Dendritic cell treated with granulocyte-macrophage colony-stimulating factor and Interleukin-4, amounts not matched to agents 40 ng/mL and 50 ng/mL, for 4 days (primary cell): ENCODE results near the gene RFX6.

Source experiments
- H3K27ac Mint-ChIP-seq: one replicate; pipeline ENCODE4 v1.8.0; 2022; ENCODE audit warnings: mild to moderate bottlenecking, mixed read lengths
- H3K27me3 Mint-ChIP-seq: one replicate; pipeline ENCODE4 v1.8.0; 2022; ENCODE audit warnings: mild to moderate bottlenecking, mixed read lengths
- H3K36me3 Mint-ChIP-seq: one replicate; pipeline ENCODE4 v1.8.0; 2022; ENCODE audit warnings: low read depth, mixed read lengths
- H3K4me1 Mint-ChIP-seq: one replicate; pipeline ENCODE4 v1.8.0; 2022; ENCODE audit warnings: low read depth, mixed read lengths
- H3K4me3 Mint-ChIP-seq: one replicate; pipeline ENCODE4 v1.8.0; 2022; ENCODE audit warnings: mild to moderate bottlenecking, moderate library complexity, mixed read lengths
- H3K9me3 Mint-ChIP-seq: one replicate; pipeline ENCODE4 v1.8.0; 2022; ENCODE audit warnings: mixed read lengths
- intact Hi-C: fragments of 100-400 bp; cut with micrococcal nuclease; formaldehyde crosslinking; loops from one replicate; pipeline ENCODE4 v1.15.0; 2022

The RFX6 gene

DNA sequence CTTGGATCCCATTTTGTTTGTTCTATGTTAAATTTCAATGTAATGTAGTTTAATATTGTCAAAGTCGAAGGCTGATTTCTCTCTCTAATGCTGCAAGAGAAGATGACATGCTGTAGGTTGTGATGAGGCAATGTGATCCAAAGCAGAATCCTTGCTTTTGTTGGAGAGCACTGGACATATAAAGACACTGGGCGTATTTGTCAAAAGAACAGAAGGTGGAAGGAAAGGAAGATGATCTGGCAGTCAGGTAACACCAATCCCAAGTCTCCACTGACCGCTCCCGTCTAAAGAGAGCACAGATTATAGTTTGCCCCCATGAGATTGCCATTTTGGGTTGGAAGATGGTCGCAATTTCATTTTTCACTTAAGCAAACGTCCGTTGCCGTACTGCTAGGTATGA, 935 bp upstream of the RFX6 start:
- Mint-ChIP-seq H3K27me3 (peaks cover 35% of the 10 kb centered on the region), H3K36me3 (no peaks in the 10 kb centered on the region), H3K4me1 (no peaks in the 10 kb centered on the region), H3K27ac (no peak overlapping the region), H3K9me3 (no peaks in the 10 kb centered on the region), H3K4me3 (no peak overlapping the region)
- intact Hi-C loops, result no loop called here

DNA sequence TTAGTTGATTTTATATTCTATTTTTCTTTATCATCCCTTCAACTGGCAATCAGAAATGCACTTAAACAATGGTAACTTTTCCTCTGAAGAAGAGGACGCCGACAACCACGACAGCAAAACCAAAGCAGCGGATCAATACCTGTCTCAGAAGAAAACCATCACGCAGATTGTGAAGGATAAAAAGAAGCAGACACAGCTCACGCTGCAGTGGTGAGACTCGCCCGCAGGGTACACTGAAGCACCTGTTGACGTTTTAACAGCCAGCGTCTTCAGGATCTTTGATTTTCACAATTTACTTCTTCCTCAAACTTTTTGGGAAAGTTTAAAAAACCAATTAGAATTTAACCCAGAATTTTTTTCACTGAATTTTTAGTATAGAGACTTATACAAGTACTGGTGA, 701 bp downstream of the RFX6 start:
- H3K27me3 Mint-ChIP-seq, result peaks cover 33% of the 10 kb centered on the region

DNA sequence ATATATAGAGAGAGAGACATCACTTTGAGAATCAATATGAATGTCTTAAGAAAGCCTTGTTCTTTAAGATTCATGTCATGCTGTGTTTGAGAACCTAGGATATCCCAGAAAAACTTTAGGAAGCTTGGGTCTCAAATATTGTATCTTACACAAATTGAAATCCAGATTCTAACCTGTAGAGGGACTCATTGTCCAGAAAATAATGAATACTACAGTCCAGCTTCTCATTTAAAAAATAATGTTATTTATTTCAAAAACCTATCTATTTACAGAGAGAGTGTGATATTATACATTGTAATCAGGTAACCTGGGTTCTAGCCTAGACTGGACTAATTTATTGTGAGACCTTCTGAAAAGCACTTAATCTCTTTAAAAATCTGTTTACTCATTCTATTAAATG, 4.2 kb downstream of the RFX6 start:
- Mint-ChIP-seq H3K4me3 (no peak overlapping the region), H3K27me3 (peaks cover 16% of the 10 kb centered on the region), H3K9me3 (no peaks in the 10 kb centered on the region), H3K4me1 (no peaks in the 10 kb centered on the region), H3K27ac (no peak overlapping the region), H3K36me3 (no peaks in the 10 kb centered on the region)
- intact Hi-C loops, result no loop called here

More for the DNA sequence above, 701 bp downstream of the RFX6 start:
- Mint-ChIP-seq H3K27ac (no peak overlapping the region), H3K9me3 (no peaks in the 10 kb centered on the region), H3K36me3 (no peaks in the 10 kb centered on the region), H3K4me3 (no peak overlapping the region), H3K4me1 (no peaks in the 10 kb centered on the region)
- intact Hi-C loops, result no loop called here

- Mint-ChIP-seq H3K36me3 (no peaks in the 10 kb centered on the region), H3K4me1 (no peaks in the 10 kb centered on the region), H3K27me3 (no peaks in the 10 kb centered on the region), H3K9me3 (no peaks in the 10 kb centered on the region), H3K27ac (no peak overlapping the region), H3K4me3 (no peak overlapping the region)
- intact Hi-C loops, result no loop called here
Observed at GRCh38 chr6:116883005-116883404, 6.0 kb downstream of the RFX6 start.

- no peak overlapping the region for H3K27ac Mint-ChIP-seq
- no peaks in the 10 kb centered on the region for H3K4me1 Mint-ChIP-seq
- no peaks in the 10 kb centered on the region for H3K9me3 Mint-ChIP-seq
- H3K36me3 Mint-ChIP-seq, result no peaks in the 10 kb centered on the region
- intact Hi-C loops, result no loop called here
- H3K4me3 Mint-ChIP-seq, result no peak overlapping the region
- no peaks in the 10 kb centered on the region for H3K27me3 Mint-ChIP-seq
Observed at GRCh38 chr6:116884530-116884929, 7.5 kb downstream of the RFX6 start.

- no peaks in the 10 kb centered on the region for H3K36me3 Mint-ChIP-seq
- H3K27ac Mint-ChIP-seq, result no peak overlapping the region
- intact Hi-C loops, result no loop called here
- H3K27me3 Mint-ChIP-seq, result no peaks in the 10 kb centered on the region
- H3K4me3 Mint-ChIP-seq, result no peak overlapping the region
- no peaks in the 10 kb centered on the region for H3K4me1 Mint-ChIP-seq
- no peaks in the 10 kb centered on the region for H3K9me3 Mint-ChIP-seq
Observed at GRCh38 chr6:116887168-116887567, 10.1 kb downstream of the RFX6 start.

DNA sequence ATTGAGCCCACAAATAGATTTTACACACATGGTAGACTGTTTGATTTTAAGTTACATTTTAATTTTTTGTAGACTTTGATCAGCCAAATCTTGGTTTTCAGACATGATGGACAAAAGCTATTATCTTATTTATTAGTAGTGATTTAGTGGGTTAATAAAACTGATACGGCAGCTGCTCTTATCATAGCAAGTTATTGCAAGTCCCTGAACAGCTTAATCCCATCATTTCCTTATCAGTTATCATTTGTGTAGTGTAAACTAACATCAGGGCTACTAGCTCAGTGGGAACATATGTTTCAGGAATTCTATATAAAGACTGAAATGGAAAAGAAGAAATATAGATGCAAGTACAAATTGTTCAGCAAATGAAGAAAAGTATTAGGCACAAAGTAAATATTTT, 10.9 kb downstream of the RFX6 start:
- Mint-ChIP-seq H3K27ac (no peak overlapping the region), H3K9me3 (no peaks in the 10 kb centered on the region), H3K36me3 (no peaks in the 10 kb centered on the region), H3K27me3 (no peaks in the 10 kb centered on the region), H3K4me3 (no peak overlapping the region), H3K4me1 (no peaks in the 10 kb centered on the region)
- intact Hi-C loops, result no loop called here

DNA sequence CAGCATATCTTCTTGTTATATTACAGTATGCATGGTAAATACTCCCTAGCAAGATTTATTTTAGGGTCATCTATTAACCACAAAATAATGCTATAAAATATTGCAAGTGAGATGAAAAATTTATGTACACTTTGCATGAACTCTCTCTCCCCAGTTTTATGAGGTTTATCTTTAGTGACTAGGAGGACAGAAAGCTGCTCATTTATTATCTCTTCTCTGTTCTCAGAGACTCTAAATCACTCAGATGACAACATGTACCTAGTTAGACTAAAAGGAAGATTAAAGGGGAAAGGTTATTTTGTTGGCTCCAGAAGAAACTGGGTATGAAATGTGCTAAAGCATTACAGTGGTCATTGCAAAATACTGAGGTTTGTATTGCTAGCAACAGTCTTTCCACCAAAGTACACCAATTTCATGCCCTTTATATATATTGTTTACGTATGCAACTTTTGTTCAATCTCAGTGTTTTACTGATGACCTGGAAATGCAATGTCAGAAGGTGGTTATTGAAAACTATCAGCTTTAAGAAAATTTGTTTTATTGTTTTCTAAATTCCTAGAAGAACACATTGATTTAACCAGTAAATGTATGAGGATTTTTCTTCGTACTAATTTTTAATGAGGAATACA, 11.8 kb downstream of the RFX6 start:
- Mint-ChIP-seq H3K27me3 (no peaks in the 10 kb centered on the region), H3K4me1 (no peaks in the 10 kb centered on the region), H3K9me3 (no peaks in the 10 kb centered on the region), H3K4me3 (no peak overlapping the region), H3K36me3 (no peaks in the 10 kb centered on the region), H3K27ac (no peak overlapping the region)
- intact Hi-C loops, result no loop called here

- H3K27me3 Mint-ChIP-seq, result no peaks in the 10 kb centered on the region
- intact Hi-C loops, result no loop called here
Observed at GRCh38 chr6:116894669-116895068, 17.6 kb downstream of the RFX6 start.

DNA sequence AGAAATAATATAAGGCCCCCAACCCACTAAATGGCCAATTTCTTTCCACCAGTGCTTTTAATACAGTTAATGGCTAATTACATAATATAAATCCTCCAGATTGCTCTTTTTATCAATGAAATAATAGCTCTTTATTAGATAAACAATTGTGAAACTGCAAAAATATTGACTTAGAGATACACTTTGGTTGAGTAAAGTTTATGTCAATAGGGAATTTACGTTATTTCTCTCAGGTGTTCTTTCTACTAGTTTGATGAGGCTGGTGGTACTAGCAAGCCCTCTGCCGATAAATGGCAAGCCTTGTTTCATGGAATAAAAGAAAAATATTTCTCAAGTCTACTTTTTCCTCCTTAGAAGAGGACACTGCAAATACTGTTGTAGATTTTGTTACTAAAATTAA, 18.9 kb downstream of the RFX6 start:
- H3K9me3 Mint-ChIP-seq, result no peaks in the 10 kb centered on the region
- H3K4me3 Mint-ChIP-seq, result no peak overlapping the region
- H3K36me3 Mint-ChIP-seq, result no peaks in the 10 kb centered on the region
- no peaks in the 10 kb centered on the region for H3K27me3 Mint-ChIP-seq
- no peak overlapping the region for H3K27ac Mint-ChIP-seq
- no peaks in the 10 kb centered on the region for H3K4me1 Mint-ChIP-seq
- intact Hi-C loops, result no loop called here

More at GRCh38 chr6:116894669-116895068, 17.6 kb downstream of the RFX6 start:
- H3K4me1 Mint-ChIP-seq, result no peaks in the 10 kb centered on the region
- no peaks in the 10 kb centered on the region for H3K9me3 Mint-ChIP-seq
- H3K4me3 Mint-ChIP-seq, result no peak overlapping the region
- H3K36me3 Mint-ChIP-seq, result no peaks in the 10 kb centered on the region
- no peak overlapping the region for H3K27ac Mint-ChIP-seq

GRCh38 chr6:116902634-116903033, 25.6 kb downstream of the RFX6 start:
- Mint-ChIP-seq H3K4me3 (no peak overlapping the region), H3K27me3 (no peaks in the 10 kb centered on the region), H3K4me1 (no peaks in the 10 kb centered on the region), H3K36me3 (no peaks in the 10 kb centered on the region), H3K9me3 (peaks cover 8% of the 10 kb centered on the region), H3K27ac (no peak overlapping the region)
- intact Hi-C loops, result no loop called here

GRCh38 chr6:116922853-116923548, 46.0 kb downstream of the RFX6 start:
- Mint-ChIP-seq H3K27ac (no peak overlapping the region), H3K36me3 (no peaks in the 10 kb centered on the region)

GRCh38 chr6:116924245-116924644, 47.2 kb downstream of the RFX6 start:
- Mint-ChIP-seq H3K36me3 (no peaks in the 10 kb centered on the region), H3K4me1 (no peaks in the 10 kb centered on the region), H3K27me3 (no peaks in the 10 kb centered on the region), H3K27ac (no peak overlapping the region), H3K4me3 (no peak overlapping the region), H3K9me3 (no peaks in the 10 kb centered on the region)
- intact Hi-C loops, result no loop called here

More at GRCh38 chr6:116922853-116923548, 46.0 kb downstream of the RFX6 start:
- Mint-ChIP-seq H3K4me1 (no peaks in the 10 kb centered on the region), H3K9me3 (no peaks in the 10 kb centered on the region), H3K4me3 (no peak overlapping the region), H3K27me3 (no peaks in the 10 kb centered on the region)
- intact Hi-C loops, result no loop called here

GRCh38 chr6:116925088-116925794, 48.2 kb downstream of the RFX6 start:
- no peak overlapping the region for H3K4me3 Mint-ChIP-seq
- intact Hi-C loops, result no loop called here
- no peak overlapping the region for H3K27ac Mint-ChIP-seq
- no peaks in the 10 kb centered on the region for H3K4me1 Mint-ChIP-seq
- no peaks in the 10 kb centered on the region for H3K9me3 Mint-ChIP-seq
- H3K27me3 Mint-ChIP-seq, result no peaks in the 10 kb centered on the region
- no peaks in the 10 kb centered on the region for H3K36me3 Mint-ChIP-seq
